Urinary bladder (tissue), 4 donors: ENCODE results near the gene SREBF2. TPM values are rescaled to one million over a fixed set of nuclear protein-coding genes. Genes with fewer than 3 reads are reported as not detected.

Experiments
- DNase-seq: peaks from one replicate; pipeline ENCODE4 v3.0.0-alpha.2; 2015; ENCODE audit errors: extremely low spot score
- H3K27ac ChIP-seq: one replicate; pipeline ENCODE4 v1.5.1; 2013; ENCODE audit warnings: low read depth, mild to moderate bottlenecking, moderate library complexity
- H3K36me3 ChIP-seq: one replicate; pipeline ENCODE4 v1.6.1; 2013; ENCODE audit warnings: mild to moderate bottlenecking, moderate library complexity; ENCODE audit not compliant: insufficient read depth
- H3K4me1 ChIP-seq: one replicate; pipeline ENCODE4 v1.6.1; 2013; ENCODE audit warnings: mild to moderate bottlenecking, moderate library complexity; ENCODE audit not compliant: insufficient read depth
- H3K4me3 ChIP-seq: one replicate; pipeline ENCODE4 v1.5.1; 2013; ENCODE audit warnings: low read depth, low read length
- WGBS: extraction: QIAGEN DNeasy Blood & Tissue Kit; methylation state at CpG from one replicate; pipeline ENCODE4 v1.1.7; 2013; 5-methylcytosine and 5-hydroxymethylcytosine counted together
- polyA plus RNA-seq: library from polyadenylated mRNA; stranded (reverse); fragments of 200-250 nt; gene quantifications from one replicate; pipeline ENCODE4 v1.2.3, GENCODE V29; 2013
- total RNA-seq: library from RNA; depleted of rRNA; stranded (reverse); fragments of >200 nt; gene quantifications from one replicate; pipeline ENCODE4 v1.2.3, GENCODE V29; 2014
- donor health status: healthy with polysubstance abuse.
- donor health status: healthy.

The SREBF2 gene
- total and polyA plus RNA-seq, 2 donors: 49.7 to 51.3 TPM

- WGBS: 53% methylated on average over 3 of the region's 3 CpGs
These were observed 8.3 kb downstream of the SREBF2 start for GRCh38 chr22:41841085-41841712.

DNA sequence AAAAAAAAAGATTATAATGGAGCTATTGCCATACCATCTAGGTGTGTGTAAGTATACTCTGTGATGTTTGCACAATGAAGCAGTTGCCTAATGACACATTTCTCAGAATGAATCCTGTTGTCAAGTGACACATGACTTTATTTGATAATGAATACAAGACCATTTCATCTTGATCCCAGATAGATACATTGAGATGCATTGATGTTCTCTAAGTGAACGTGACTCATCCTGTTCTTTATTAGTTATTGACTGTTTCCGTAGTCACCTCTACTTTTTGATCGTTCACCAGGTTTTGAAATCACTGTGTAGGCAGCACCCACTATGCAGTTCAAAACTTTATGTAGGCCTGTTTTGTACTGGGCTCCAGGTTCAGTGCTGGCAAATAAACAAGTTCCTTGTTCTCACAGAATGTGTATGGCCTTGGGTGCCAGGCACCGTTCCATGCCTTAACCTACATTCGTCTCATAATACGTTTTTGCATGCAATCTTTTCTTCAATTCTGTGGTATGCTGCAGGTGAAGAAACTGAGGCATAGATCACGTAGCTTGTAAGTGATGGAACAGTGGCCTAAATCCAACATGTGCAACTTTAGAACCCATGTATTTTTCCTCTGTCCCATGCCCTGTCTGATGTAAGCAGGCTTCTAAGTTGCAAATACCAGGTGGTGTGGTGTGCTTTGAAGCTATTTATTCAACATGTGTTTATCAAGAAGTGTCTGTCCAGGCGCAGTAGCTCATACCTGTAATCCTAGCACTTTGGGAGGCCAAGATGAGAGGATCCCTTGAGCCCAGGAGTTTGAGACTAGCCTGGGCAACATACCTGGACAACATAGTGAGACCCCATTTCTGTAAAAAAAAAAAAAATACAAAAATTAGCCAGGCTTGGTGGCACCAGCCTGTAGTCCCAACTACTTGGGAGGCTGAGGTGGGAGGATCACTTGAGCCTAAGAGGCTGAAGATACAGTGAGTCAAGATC, 10.4 kb downstream of the SREBF2 start:
- no peak for DNase-seq
- no peak overlapping the region for H3K4me3 ChIP-seq
- peaks cover 1% of the 10 kb centered on the region for H3K4me1 ChIP-seq
- no peaks in the 10 kb centered on the region for H3K36me3 ChIP-seq
- 82% methylated on average over 8 of the region's 8 CpGs for WGBS
- H3K27ac ChIP-seq: no peak overlapping the region

More at GRCh38 chr22:41841085-41841712, 8.3 kb downstream of the SREBF2 start:
- Histone ChIP-seq H3K36me3 (no peaks in the 10 kb centered on the region), H3K27ac (peak overlapping the region; percentile 61), H3K4me1 (peaks cover 1% of the 10 kb centered on the region), H3K4me3 (no peak overlapping the region)
- DNase-seq: no peak

GRCh38 chr22:41844036-41844435, 11.1 kb downstream of the SREBF2 start:
- WGBS: 32% methylated on average over 1 of the region's 1 CpG
- H3K27ac ChIP-seq: no peak overlapping the region
- no peak for DNase-seq

GRCh38 chr22:41844513-41844912, 11.6 kb downstream of the SREBF2 start:
- H3K27ac ChIP-seq: no peak overlapping the region
- peaks cover 1% of the 10 kb centered on the region for H3K4me1 ChIP-seq
- WGBS: 38% methylated on average over 3 of the region's 3 CpGs
- DNase-seq: no peak
- no peaks in the 10 kb centered on the region for H3K36me3 ChIP-seq
- H3K4me3 ChIP-seq: no peak overlapping the region

More at GRCh38 chr22:41844036-41844435, 11.1 kb downstream of the SREBF2 start:
- no peaks in the 10 kb centered on the region for H3K36me3 ChIP-seq
- no peak overlapping the region for H3K4me3 ChIP-seq
- H3K4me1 ChIP-seq: peaks cover 1% of the 10 kb centered on the region

GRCh38 chr22:41845380-41846267, 12.7 kb downstream of the SREBF2 start:
- 36% methylated on average over 4 of the region's 4 CpGs for WGBS
- H3K4me1 ChIP-seq: peaks cover 1% of the 10 kb centered on the region

GRCh38 chr22:41846268-41846987, 13.5 kb downstream of the SREBF2 start:
- DNase-seq: no peak
- H3K4me3 ChIP-seq: no peak overlapping the region
- H3K36me3 ChIP-seq: no peaks in the 10 kb centered on the region
- H3K4me1 ChIP-seq: peaks cover 1% of the 10 kb centered on the region
- 54% methylated on average over 10 of the region's 10 CpGs for WGBS
- no peak overlapping the region for H3K27ac ChIP-seq

More at GRCh38 chr22:41845380-41846267, 12.7 kb downstream of the SREBF2 start:
- no peak overlapping the region for H3K27ac ChIP-seq
- no peak overlapping the region for H3K4me3 ChIP-seq
- no peak for DNase-seq
- H3K36me3 ChIP-seq: no peaks in the 10 kb centered on the region

- DNase-seq: no peak
- Histone ChIP-seq H3K4me1 (peaks cover 1% of the 10 kb centered on the region), H3K27ac (no peak overlapping the region), H3K36me3 (no peaks in the 10 kb centered on the region), H3K4me3 (no peak overlapping the region)
- 65% methylated on average over 2 of the region's 2 CpGs for WGBS
These were observed 14.4 kb downstream of the SREBF2 start for GRCh38 chr22:41847300-41847699.

DNA sequence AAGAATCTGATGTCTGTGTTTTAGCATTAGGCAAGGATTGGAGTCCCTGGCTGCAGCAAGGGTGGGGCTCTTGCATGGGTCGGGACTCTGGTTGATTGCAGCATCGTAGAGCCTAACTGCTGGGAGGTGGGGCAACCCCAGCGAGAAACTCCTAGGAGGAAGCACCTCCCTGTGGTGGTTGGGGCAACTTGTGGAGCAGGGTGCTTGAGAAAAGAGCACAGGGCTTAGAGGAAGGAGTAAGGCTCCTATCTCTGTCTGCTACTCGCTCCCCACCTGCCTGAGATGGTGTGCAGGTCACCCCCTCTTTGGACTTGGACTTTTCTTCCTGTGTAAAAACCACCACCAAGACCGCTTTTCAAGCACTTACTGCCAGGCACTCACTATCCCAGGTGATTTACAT, 15.6 kb downstream of the SREBF2 start:
- 62% methylated on average over 5 of the region's 5 CpGs for WGBS
- no peak overlapping the region for H3K4me3 ChIP-seq
- H3K36me3 ChIP-seq: no peaks in the 10 kb centered on the region
- H3K27ac ChIP-seq: no peak overlapping the region
- no peaks in the 10 kb centered on the region for H3K4me1 ChIP-seq
- DNase-seq: no peak

- 74% methylated on average over 2 of the region's 2 CpGs for WGBS
- Histone ChIP-seq H3K36me3 (no peaks in the 10 kb centered on the region), H3K4me3 (no peak overlapping the region), H3K4me1 (no peaks in the 10 kb centered on the region), H3K27ac (no peak overlapping the region)
- no peak for DNase-seq
These were observed 23.6 kb downstream of the SREBF2 start for GRCh38 chr22:41856469-41856868.

DNA sequence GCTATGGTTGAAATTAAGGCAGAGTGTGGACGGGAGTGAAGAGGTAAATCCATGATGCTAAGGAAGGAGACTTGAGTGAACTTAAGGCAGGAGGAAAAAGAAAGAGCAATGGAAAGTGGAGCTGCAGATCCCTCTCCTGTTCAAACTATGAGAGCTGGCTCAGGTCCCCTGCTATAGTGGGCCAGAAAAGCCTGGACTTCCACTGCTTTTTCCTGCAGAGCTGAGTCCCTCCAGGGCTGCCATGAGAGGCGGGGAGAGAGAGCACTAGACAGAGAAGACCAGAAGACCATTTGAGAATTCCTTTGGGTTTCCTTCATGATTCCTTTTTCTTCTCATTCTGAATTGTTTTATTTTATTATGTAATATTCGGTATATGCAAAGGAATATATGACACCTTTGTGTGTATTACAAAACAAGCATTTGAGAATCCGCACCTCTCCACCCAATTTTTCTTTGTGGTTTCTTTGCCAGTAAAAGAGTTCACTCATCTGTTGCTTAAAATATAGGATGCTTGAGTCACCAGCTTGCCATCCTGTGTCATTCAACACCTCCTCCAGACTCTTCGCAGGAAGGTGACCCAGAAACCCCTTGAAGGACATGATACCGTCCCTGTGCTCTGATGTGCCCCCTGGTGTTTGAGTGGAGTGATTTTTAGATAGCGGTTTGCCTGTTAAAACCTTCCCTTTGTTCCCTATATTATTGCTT, 24.4 kb downstream of the SREBF2 start:
- Histone ChIP-seq H3K4me3 (no peak overlapping the region), H3K27ac (no peak overlapping the region), H3K36me3 (no peaks in the 10 kb centered on the region), H3K4me1 (no peaks in the 10 kb centered on the region)
- no peak for DNase-seq
- WGBS: 61% methylated on average over 7 of the region's 7 CpGs

DNA sequence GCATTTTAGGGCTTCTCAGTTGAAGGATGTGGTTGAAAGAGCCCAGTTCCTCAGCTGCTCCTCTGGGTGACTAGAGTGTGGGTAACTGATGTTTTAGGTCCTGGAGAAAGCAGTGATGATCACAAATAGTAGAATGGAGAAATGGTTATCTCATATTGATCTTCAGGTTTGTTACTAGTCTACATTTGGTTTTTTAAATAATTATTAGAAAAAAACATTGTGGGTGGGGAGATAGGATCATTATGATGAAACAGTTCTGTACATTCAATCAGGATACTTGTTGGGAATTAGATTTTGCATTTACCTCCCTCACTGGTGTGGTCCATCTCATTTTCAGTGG, 24.9 kb downstream of the SREBF2 start:
- no peak for DNase-seq
- Histone ChIP-seq H3K4me3 (no peak overlapping the region), H3K27ac (no peak overlapping the region), H3K36me3 (no peaks in the 10 kb centered on the region), H3K4me1 (no peaks in the 10 kb centered on the region)

DNA sequence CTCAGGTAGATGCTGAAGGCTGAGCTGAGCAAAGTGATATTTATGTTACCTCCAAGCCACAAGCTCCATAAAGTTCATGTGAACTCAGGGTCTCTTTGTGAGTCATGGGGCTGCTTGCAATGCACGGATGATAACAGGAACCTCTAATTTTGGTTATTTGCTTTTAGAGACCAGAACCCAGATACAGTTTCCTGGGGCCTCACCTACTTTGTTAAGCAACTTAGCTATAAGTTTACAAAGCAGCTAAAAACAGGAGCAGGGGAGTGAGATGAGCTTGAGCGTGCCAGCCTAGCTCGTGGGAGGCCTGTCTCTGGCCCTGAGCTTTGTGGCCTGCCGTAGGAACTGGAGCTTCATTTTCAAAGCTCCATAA, 29.2 kb downstream of the SREBF2 start:
- no peak for DNase-seq
- Histone ChIP-seq H3K4me3 (no peak overlapping the region), H3K4me1 (no peaks in the 10 kb centered on the region), H3K36me3 (peaks cover 3% of the 10 kb centered on the region), H3K27ac (no peak overlapping the region)
- 24% methylated on average over 4 of the region's 4 CpGs for WGBS
